ENCODE data around the gene APBB2.

- TF ChIP-seq CTCF (IDR thresholded peaks at IDR 0.05) (no peak), EP300 (IDR thresholded peaks at IDR 0.05) (no peak)
These were observed 72.4 kb downstream of the APBB2 start for GRCh38 chr4:41141900-41142299.

Data from esophagus muscularis mucosa (tissue), 3 donors.